Neuronal stem cell (in vitro differentiated cells): ENCODE data around the gene GRPEL2.

Source experiments
- DNase-seq: peaks from one replicate; pipeline ENCODE4 v3.0.0-alpha.2; 2013; ENCODE audit warnings: low spot score
- H2AFZ ChIP-seq: one replicate; pipeline ENCODE4 v1.6.1; 2013; ENCODE audit warnings: mild to moderate bottlenecking, low read length, inconsistent platforms
- H2AK5ac ChIP-seq: 2 replicates; pipeline ENCODE4 v1.6.1; 2013; ENCODE audit warnings: low read depth, mild to moderate bottlenecking, inconsistent platforms, low read length, moderate library complexity, mixed read lengths
- H2BK120ac ChIP-seq: 2 replicates; pipeline ENCODE4 v1.6.1; 2013; ENCODE audit warnings: low read depth, mild to moderate bottlenecking, inconsistent platforms, low read length, moderate library complexity, mixed read lengths
- H2BK12ac ChIP-seq: one replicate; pipeline ENCODE4 v1.6.1; 2013; ENCODE audit warnings: low read length, inconsistent platforms
- H2BK15ac ChIP-seq: 2 replicates; pipeline ENCODE4 v1.6.1; 2013; ENCODE audit warnings: mild to moderate bottlenecking, low read length, inconsistent platforms, mixed read lengths
- H2BK5ac ChIP-seq: one replicate; pipeline ENCODE4 v1.6.1; 2013; ENCODE audit warnings: inconsistent platforms, mild to moderate bottlenecking, low read length, moderate library complexity
- H3K14ac ChIP-seq: one replicate; pipeline ENCODE4 v1.6.1; 2013; ENCODE audit warnings: low read length, inconsistent platforms
- H3K18ac ChIP-seq: 2 replicates; pipeline ENCODE4 v1.6.1; 2013; ENCODE audit warnings: low read length, inconsistent platforms
- H3K23ac ChIP-seq: 2 replicates; pipeline ENCODE4 v1.6.1; 2013; ENCODE audit warnings: low read depth, mild to moderate bottlenecking, mixed read lengths, low read length, inconsistent platforms; ENCODE audit not compliant: poor library complexity
- H3K27ac ChIP-seq: replicated peaks from 3 replicates; pipeline ENCODE4 v1.5.1; 2013; ENCODE audit warnings: low read length, inconsistent platforms
- H3K27me3 ChIP-seq, 3 experiments: 2 replicates each; pipeline ENCODE4 v1.6.1; 2013; ENCODE audit warnings: low read length in 3 of 3, mild to moderate bottlenecking in 2 of 3, inconsistent platforms in 1 of 3, low read depth in 1 of 3, mixed read lengths in 1 of 3, moderate library complexity in 1 of 3; ENCODE audit not compliant: control insufficient read depth in 3 of 3, insufficient read depth in 3 of 3
- H3K36me3 ChIP-seq, 2 donors: replicated peaks in 1 of 2; 2 replicates each; pipeline ENCODE4 v1.6.1; 2013; ENCODE audit warnings: low read length in 2 of 2; ENCODE audit not compliant: control insufficient read depth in 2 of 2, insufficient read depth in 2 of 2
- H3K4ac ChIP-seq: 2 replicates; pipeline ENCODE4 v1.6.1; 2013; ENCODE audit warnings: inconsistent platforms, mild to moderate bottlenecking, low read length, moderate library complexity
- H3K4me1 ChIP-seq, 2 donors: 1 replicate in 1 of 2; 2 replicates in 1 of 2; pipeline ENCODE4 v1.6.1; 2013; ENCODE audit warnings: low read length in 2 of 2, low read depth in 1 of 2; ENCODE audit not compliant: control insufficient read depth in 2 of 2, insufficient read depth in 1 of 2
- H3K4me2 ChIP-seq: one replicate; pipeline ENCODE4 v1.6.1; 2013; ENCODE audit warnings: mild to moderate bottlenecking, low read length, inconsistent platforms; ENCODE audit not compliant: insufficient read depth, poor library complexity, severe bottlenecking
- H3K4me3 ChIP-seq, 2 donors: 2 replicates each; pipeline ENCODE4 v1.5.1; 2013; ENCODE audit warnings: low read length in 2 of 2, mild to moderate bottlenecking in 2 of 2, inconsistent platforms in 1 of 2, moderate library complexity in 1 of 2
- H3K79me1 ChIP-seq: one replicate; pipeline ENCODE4 v1.6.1; 2013; ENCODE audit warnings: low read depth, mild to moderate bottlenecking, inconsistent platforms, low read length, moderate library complexity
- H3K9ac ChIP-seq: one replicate; pipeline ENCODE4 v1.6.1; 2013; ENCODE audit warnings: mild to moderate bottlenecking, low read depth, low read length, inconsistent platforms; ENCODE audit not compliant: poor library complexity
- H3K9me3 ChIP-seq, 2 donors: replicated peaks in 1 of 2; 2 replicates each; pipeline versions ENCODE3 to v1.6.1; 2013; ENCODE audit warnings: low read length in 2 of 2, mild to moderate bottlenecking in 2 of 2, inconsistent platforms in 1 of 2, low read depth in 1 of 2, mixed read lengths in 1 of 2, moderate library complexity in 1 of 2; ENCODE audit not compliant: control insufficient read depth in 2 of 2, insufficient read depth in 1 of 2
- H4K8ac ChIP-seq: one replicate; pipeline ENCODE4 v1.6.1; 2013; ENCODE audit warnings: low read depth, mild to moderate bottlenecking, inconsistent platforms, low read length, moderate library complexity
- H4K91ac ChIP-seq: one replicate; pipeline ENCODE4 v1.6.1; 2013; ENCODE audit warnings: low read length, low read depth, mild to moderate bottlenecking, inconsistent platforms; ENCODE audit not compliant: poor library complexity
- WGBS, 2 donors: extraction: QIAGEN DNeasy Blood & Tissue Kit; methylation state at CpG; one replicate each; pipeline ENCODE4 v1.1.7; 2013; ENCODE audit warnings: missing lambda C conversion rate in 2 of 2, mixed read lengths in 1 of 2; ENCODE audit not compliant: insufficient read length in 2 of 2, insufficient replicate concordance in 1 of 2; ENCODE audit errors: extremely low coverage in 2 of 2; 5-methylcytosine and 5-hydroxymethylcytosine counted together

The GRPEL2 gene

DNA sequence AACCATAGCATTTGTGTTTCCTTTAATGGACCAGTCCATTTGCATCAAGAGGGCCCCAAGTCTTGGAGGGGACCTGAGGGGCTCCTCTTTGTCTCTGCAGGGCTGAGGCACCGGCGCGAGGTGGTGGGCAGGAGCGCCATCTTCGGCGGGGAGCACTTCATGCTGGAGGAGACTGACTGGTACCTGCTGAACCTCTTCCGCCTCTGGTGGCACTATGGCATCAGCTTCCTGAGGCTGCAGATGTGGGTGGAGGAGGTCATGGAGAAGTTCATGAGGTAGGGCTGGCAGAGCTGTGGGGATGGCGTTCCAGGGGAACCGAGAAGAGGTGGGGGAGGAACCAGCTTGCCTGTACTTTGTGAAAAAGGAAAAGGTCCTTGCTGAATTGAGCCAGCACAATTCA is 18.6 kb downstream of the GRPEL2 start:
- Histone ChIP-seq H3K9ac (no peak overlapping the region), H2BK5ac (no peak overlapping the region), H3K4ac (no peak overlapping the region), H2BK120ac (no peak overlapping the region), H3K4me3 (no peak overlapping the region), H3K9me3 (no peaks in the 10 kb centered on the region), H2AK5ac (no peak overlapping the region), H2BK15ac (no peak overlapping the region), H3K36me3 (peaks cover 0 to 5% of the 10 kb centered on the region in 2 donors), H3K14ac (no peak overlapping the region), H2BK12ac (no peak overlapping the region), H3K4me2 (no peak overlapping the region), H4K8ac (no peak overlapping the region), H3K27ac (no peak overlapping the region), H3K18ac (no peak overlapping the region), H3K27me3 (no peaks in the 10 kb centered on the region), H3K4me1 (peaks cover 2 to 8% of the 10 kb centered on the region in 2 donors), H3K23ac (no peak overlapping the region), H4K91ac (no peak overlapping the region), H2AFZ (no peak overlapping the region), H3K79me1 (no peaks in the 10 kb centered on the region)
- WGBS, 2 donors: no CpG with 5 or more reads among the region's 9 CpGs
- DNase-seq: no peak

DNA sequence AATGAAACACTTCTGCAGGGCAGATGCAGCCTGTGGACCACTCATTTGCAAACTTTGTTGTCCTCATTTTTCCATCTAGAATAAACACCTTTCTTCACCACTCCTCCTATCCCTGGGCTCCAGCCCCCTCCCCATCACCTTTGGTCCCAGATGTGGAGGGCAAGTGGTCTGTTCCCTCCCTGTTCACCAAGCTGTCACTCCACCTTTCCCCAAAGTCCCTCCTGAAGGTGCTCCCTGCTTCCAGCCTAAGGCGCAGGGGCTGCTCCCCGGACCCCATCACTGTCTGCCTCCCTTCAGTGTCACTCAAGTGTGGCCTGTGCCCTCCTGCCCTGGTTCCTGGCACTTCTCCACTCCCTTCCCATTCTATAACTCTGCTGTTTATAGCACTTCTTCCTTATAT is 19.4 kb downstream of the GRPEL2 start:
- H3K4ac ChIP-seq: no peak overlapping the region
- H3K27ac ChIP-seq: no peak overlapping the region
- no peak overlapping the region for H2BK15ac ChIP-seq
- no peak overlapping the region for H3K14ac ChIP-seq
- no peak overlapping the region for H3K23ac ChIP-seq
- no peak for DNase-seq
- H3K18ac ChIP-seq: no peak overlapping the region
- no peaks in the 10 kb centered on the region for H3K9me3 ChIP-seq
- H3K27me3 ChIP-seq: no peaks in the 10 kb centered on the region
- peaks cover 2 to 8% of the 10 kb centered on the region in 2 donors for H3K4me1 ChIP-seq
- no CpG with 5 or more reads among the region's 2 CpGs for WGBS, 2 donors
- H2AK5ac ChIP-seq: no peak overlapping the region
- no peak overlapping the region for H2BK5ac ChIP-seq
- H3K9ac ChIP-seq: peak overlapping the region; percentile 46
- H3K36me3 ChIP-seq: peaks cover 0 to 5% of the 10 kb centered on the region in 2 donors
- H2AFZ ChIP-seq: no peak overlapping the region
- H4K91ac ChIP-seq: no peak overlapping the region
- no peaks in the 10 kb centered on the region for H3K79me1 ChIP-seq
- H3K4me3 ChIP-seq: no peak overlapping the region
- no peak overlapping the region for H2BK120ac ChIP-seq
- H4K8ac ChIP-seq: no peak overlapping the region
- no peak overlapping the region for H3K4me2 ChIP-seq
- no peak overlapping the region for H2BK12ac ChIP-seq

DNA sequence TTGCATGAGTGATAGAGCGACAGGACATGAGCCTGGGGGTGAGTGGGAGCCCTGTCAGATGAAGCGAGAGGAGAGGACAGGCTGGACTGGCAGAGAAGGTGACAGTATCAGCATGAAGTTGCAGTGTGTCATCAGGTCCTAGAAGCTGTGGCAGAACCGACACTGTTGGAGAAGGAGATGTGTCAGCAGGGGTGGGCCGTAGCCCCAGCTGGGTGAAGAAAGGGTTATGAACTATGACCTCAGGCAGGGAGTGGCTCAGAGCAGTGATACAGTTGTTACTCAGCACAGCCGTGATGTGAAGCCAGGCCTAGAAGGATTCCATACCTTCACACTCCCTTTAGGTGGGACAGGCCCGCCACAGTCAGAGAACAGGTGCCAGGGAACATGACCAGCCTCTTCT is 20.1 kb downstream of the GRPEL2 start:
- no peak overlapping the region for H3K4ac ChIP-seq
- no peak overlapping the region for H3K23ac ChIP-seq
- H2BK12ac ChIP-seq: no peak overlapping the region
- H2BK120ac ChIP-seq: no peak overlapping the region
- no peak overlapping the region for H2BK15ac ChIP-seq
- H3K4me3 ChIP-seq: no peak overlapping the region
- no peak overlapping the region for H4K8ac ChIP-seq
- H2BK5ac ChIP-seq: no peak overlapping the region
- no peak overlapping the region for H2AFZ ChIP-seq
- H3K36me3 ChIP-seq: peaks cover 0 to 5% of the 10 kb centered on the region in 2 donors
- no peak overlapping the region for H3K9ac ChIP-seq
- H3K27ac ChIP-seq: no peak overlapping the region
- WGBS, 2 donors: no CpG with 5 or more reads among the region's 6 CpGs
- H3K9me3 ChIP-seq: no peaks in the 10 kb centered on the region
- peaks cover 2 to 8% of the 10 kb centered on the region in 2 donors for H3K4me1 ChIP-seq
- no peak overlapping the region for H3K18ac ChIP-seq
- DNase-seq: no peak
- H2AK5ac ChIP-seq: no peak overlapping the region
- H4K91ac ChIP-seq: no peak overlapping the region
- H3K14ac ChIP-seq: no peak overlapping the region
- no peaks in the 10 kb centered on the region for H3K79me1 ChIP-seq
- H3K4me2 ChIP-seq: no peak overlapping the region
- no peaks in the 10 kb centered on the region for H3K27me3 ChIP-seq

DNA sequence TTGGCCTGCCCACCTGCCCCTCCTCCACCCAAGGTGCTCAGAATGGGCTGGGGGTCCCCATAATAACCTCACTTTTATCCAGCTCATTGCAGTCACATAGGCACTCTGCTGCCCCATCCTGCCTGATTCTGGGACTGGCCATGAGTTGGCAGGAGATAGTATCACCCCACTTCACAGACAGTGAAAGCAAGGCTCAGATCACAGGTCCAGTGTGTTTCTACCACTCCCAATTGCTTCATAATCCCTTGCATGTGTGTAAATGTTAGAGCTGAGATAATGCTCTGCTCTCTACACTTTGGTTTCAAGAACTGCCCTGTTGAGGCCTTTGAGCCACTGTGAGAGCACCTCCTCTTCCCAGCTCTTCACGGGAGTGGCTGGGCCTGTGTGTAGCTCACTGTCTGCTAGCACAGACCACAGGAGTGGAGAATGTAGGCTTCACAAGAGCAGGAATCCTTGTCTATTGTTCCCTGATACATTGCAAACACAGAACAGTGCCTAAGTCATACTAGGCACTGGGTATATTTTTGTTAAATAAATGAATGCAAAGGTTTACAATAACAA is 20.9 kb downstream of the GRPEL2 start:
- no peaks in the 10 kb centered on the region for H3K79me1 ChIP-seq
- no peak overlapping the region for H2BK5ac ChIP-seq
- DNase-seq: no peak
- no peak overlapping the region for H3K14ac ChIP-seq
- H4K91ac ChIP-seq: no peak overlapping the region
- H3K27me3 ChIP-seq: no peaks in the 10 kb centered on the region
- no peak overlapping the region for H2AK5ac ChIP-seq
- WGBS, 2 donors: no CpG with 5 or more reads among the region's 1 CpG
- H3K9me3 ChIP-seq: no peaks in the 10 kb centered on the region
- no peak overlapping the region for H3K9ac ChIP-seq
- no peak overlapping the region for H2BK120ac ChIP-seq
- peaks cover 0 to 5% of the 10 kb centered on the region in 2 donors for H3K36me3 ChIP-seq
- H2BK15ac ChIP-seq: no peak overlapping the region
- peaks cover 2 to 8% of the 10 kb centered on the region in 2 donors for H3K4me1 ChIP-seq
- H3K23ac ChIP-seq: no peak overlapping the region
- H2AFZ ChIP-seq: no peak overlapping the region
- H4K8ac ChIP-seq: no peak overlapping the region
- H3K18ac ChIP-seq: no peak overlapping the region
- H2BK12ac ChIP-seq: no peak overlapping the region
- H3K4ac ChIP-seq: no peak overlapping the region
- no peak overlapping the region for H3K4me2 ChIP-seq
- no peak overlapping the region for H3K4me3 ChIP-seq
- H3K27ac ChIP-seq: no peak overlapping the region
